Measurements from ENCODE around the gene LMAN1L.

The LMAN1L gene

GRCh38 chr15:74841891-74842373, 29.3 kb downstream of the LMAN1L start:
- POLR2A ChIA-PET (ENCODE audit: low non-redundant PET), result interaction anchor here (0.6 to 1.2 kb wide), 3 partner anchors 23 to 64 kb away, joined by 3 to 4 read pairs (median 3); no protein-coding TSS in a partner anchor
- no peak for TF ChIP-seq CTCF (conservative IDR thresholded peaks at IDR 0.05; ENCODE audit: low read depth)
- CTCF ChIA-PET, result interaction anchor here (0.6 to 1.9 kb wide), 4 partner anchors 15 to 73 kb away, joined by 3 to 12 read pairs (median 4); partner anchors contain the start of genes CPLX3 and FAM219B
- H3K27ac ChIP-seq, result peak overlapping the region; percentile 81
- DNase-seq (ENCODE audit: low spot score), result no peak

GRCh38 chr15:74842581-74843444, 30.2 kb downstream of the LMAN1L start, which contains the start of gene ULK3:
ULK3 (minus strand) TSS chr15:74843156; CDS start chr15:74843105, 51 bp downstream.
- TF ChIP-seq CTCF (conservative IDR thresholded peaks at IDR 0.05; ENCODE audit: low read depth), result peak; percentile 98
- peak within 1 kb of the TSS; percentile 81 for H3K27ac ChIP-seq
- peak; percentile 94 for DNase-seq (ENCODE audit: low spot score)
- POLR2A ChIA-PET (ENCODE audit: low non-redundant PET), result interaction anchor here (0.6 to 1.2 kb wide), 5 partner anchors 24 to 152 kb away, joined by 3 to 4 read pairs (median 3); partner anchors contain the start of gene SCAMP5
- CTCF ChIA-PET, result interaction anchor here (0.5 to 1.9 kb wide), 11 partner anchors 10 to 97 kb away, joined by 3 to 12 read pairs (median 5); partner anchors contain the start of gene CPLX3

GRCh38 chr15:74843445-74843828, 30.8 kb downstream of the LMAN1L start:
- POLR2A ChIA-PET (ENCODE audit: low non-redundant PET), result interaction anchor here (0.6 kb wide), 2 partner anchors 26 to 152 kb away, joined by 3 read pairs; partner anchors contain the start of gene SCAMP5

GRCh38 chr15:74843891-74844299, 31.3 kb downstream of the LMAN1L start:
- DNase-seq (ENCODE audit: low spot score), result no peak
- ChIA-PET CTCF (interaction anchor here (0.7 to 1.9 kb wide), 6 partner anchors 9 to 59 kb away, joined by 3 to 11 read pairs (median 4); no protein-coding TSS in a partner anchor), POLR2A (ENCODE audit: low non-redundant PET) (interaction anchor here (1.5 kb wide), 1 partner anchor 27 kb away, joined by 6 read pairs; no protein-coding TSS in a partner anchor)
- H3K27ac ChIP-seq, result peak overlapping the region; percentile 81
- TF ChIP-seq CTCF (conservative IDR thresholded peaks at IDR 0.05; ENCODE audit: low read depth), result no peak

More at GRCh38 chr15:74843445-74843828, 30.8 kb downstream of the LMAN1L start:
- H3K27ac ChIP-seq, result peak overlapping the region; percentile 81
- no peak for TF ChIP-seq CTCF (conservative IDR thresholded peaks at IDR 0.05; ENCODE audit: low read depth)
- CTCF ChIA-PET, result interaction anchor here (0.7 to 1.9 kb wide), 5 partner anchors 9 to 60 kb away, joined by 3 to 6 read pairs (median 4); no protein-coding TSS in a partner anchor
- DNase-seq (ENCODE audit: low spot score), result no peak

DNA sequence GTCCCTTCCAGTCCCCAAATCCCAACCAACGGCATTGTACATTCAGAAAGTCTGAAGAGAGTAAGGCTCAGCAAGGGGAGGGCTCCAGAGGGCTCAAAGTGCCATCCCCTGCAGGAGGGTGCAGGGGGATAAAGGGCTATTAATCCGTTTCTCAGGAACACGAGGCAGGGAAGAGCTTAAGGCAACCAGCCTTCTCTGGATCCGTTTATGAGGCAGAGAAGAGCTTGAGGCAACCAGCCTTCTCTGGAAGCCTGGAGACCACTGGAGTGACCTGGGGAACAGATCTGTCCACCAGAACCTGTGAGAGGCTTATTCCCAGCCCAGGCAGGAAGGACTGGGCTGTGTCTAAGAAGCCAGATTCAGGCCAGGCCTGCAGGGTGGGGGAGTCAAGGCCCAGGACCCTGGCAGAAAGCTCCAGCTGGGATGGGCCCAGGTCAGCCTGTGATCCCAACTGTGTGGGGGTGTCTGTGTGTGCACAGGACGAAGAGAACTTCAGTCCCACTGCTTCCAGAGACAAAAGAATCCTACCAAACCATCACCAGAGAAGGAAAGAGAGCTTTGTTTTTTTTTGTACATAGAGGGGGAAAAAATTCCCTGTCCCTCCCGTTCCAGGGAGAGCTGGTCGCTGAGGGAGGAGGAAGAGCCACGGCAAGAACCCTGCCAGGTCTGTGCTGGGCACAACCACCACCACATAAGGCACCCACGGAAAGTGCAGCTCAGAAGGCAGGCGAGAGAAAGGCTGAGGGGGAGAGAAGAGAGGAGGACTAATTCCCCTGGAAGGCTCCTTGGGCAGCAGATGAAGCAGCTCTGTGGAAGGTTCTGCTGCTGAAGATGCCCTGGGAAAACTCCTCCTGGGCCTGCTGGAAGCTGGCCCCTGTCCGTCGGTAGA, 31.9 kb downstream of the LMAN1L start:
- H3K27ac ChIP-seq, result peak overlapping the region; percentile 81
- no peak for TF ChIP-seq CTCF (conservative IDR thresholded peaks at IDR 0.05; ENCODE audit: low read depth)
- no peak for DNase-seq (ENCODE audit: low spot score)
- POLR2A ChIA-PET (ENCODE audit: low non-redundant PET), result interaction anchor here (0.7 to 1.5 kb wide), 2 partner anchors 19 to 26 kb away, joined by 3 to 6 read pairs; no protein-coding TSS in a partner anchor
- CTCF ChIA-PET, result interaction anchor here (0.6 to 1.6 kb wide), 3 partner anchors 22 to 57 kb away, joined by 3 to 11 read pairs (median 6); no protein-coding TSS in a partner anchor

Measured in RWPE1 (cell line).